Small intestine (tissue), 7 donors: Measurements from ENCODE around the gene ARHGAP24. TPM values are rescaled to one million over a fixed set of nuclear protein-coding genes. Genes with fewer than 3 reads are reported as not detected.
A peak's percentile ranks its signal among the peaks of the same experiment; 100 is the strongest.
"Not testable (repeated sequence)": the region's sequence is repeated elsewhere in the genome, so short reads cannot be mapped to it uniquely, and the experiment has no call there.

Experiments
- DNase-seq, 2 donors: peaks; one replicate each; pipeline versions ENCODE4 v3.0.0 to v3.0.0-alpha.2; 2013
- FAIRE-seq: peaks from 2 replicates; lab custom pipeline; 2012; peaks lifted over from hg19 to GRCh38; lab: Jason Lieb, UNC
- H3K27ac ChIP-seq, 3 donors: one replicate each; pipeline ENCODE4 v1.5.1; 2013; ENCODE audit warnings: low read length in 2 of 3, mild to moderate bottlenecking in 2 of 3, control low read depth in 1 of 3, inconsistent platforms in 1 of 3, low read depth in 1 of 3, moderate library complexity in 1 of 3
- H3K27me3 ChIP-seq, 3 donors: one replicate each; pipeline ENCODE4 v1.6.1; 2013; ENCODE audit warnings: low read length in 3 of 3, inconsistent platforms in 1 of 3; ENCODE audit not compliant: control insufficient read depth in 3 of 3, insufficient read depth in 3 of 3
- H3K36me3 ChIP-seq, 3 donors: one replicate each; pipeline ENCODE4 v1.6.1; 2013; ENCODE audit warnings: low read length in 3 of 3, inconsistent platforms in 1 of 3, low read depth in 1 of 3, mild to moderate bottlenecking in 1 of 3, moderate library complexity in 1 of 3; ENCODE audit not compliant: control insufficient read depth in 3 of 3, insufficient read depth in 2 of 3
- H3K4me1 ChIP-seq, 3 donors: one replicate each; pipeline ENCODE4 v1.6.1; 2013; ENCODE audit warnings: low read length in 2 of 3, inconsistent platforms in 1 of 3, low read depth in 1 of 3, mild to moderate bottlenecking in 1 of 3, moderate library complexity in 1 of 3; ENCODE audit not compliant: control insufficient read depth in 3 of 3, insufficient read depth in 2 of 3
- H3K4me3 ChIP-seq, 3 donors: one replicate each; pipeline ENCODE4 v1.5.1; 2013; ENCODE audit warnings: low read length in 3 of 3, control low read depth in 1 of 3, inconsistent platforms in 1 of 3, low read depth in 1 of 3, mild to moderate bottlenecking in 1 of 3, moderate library complexity in 1 of 3
- H3K9me3 ChIP-seq, 2 donors: one replicate each; pipeline ENCODE4 v1.6.1; 2013; ENCODE audit warnings: low read depth in 1 of 2, low read length in 1 of 2; ENCODE audit not compliant: control insufficient read depth in 2 of 2, insufficient read depth in 1 of 2
- WGBS, 3 donors: extraction: QIAGEN DNeasy Blood & Tissue Kit; methylation state at CpG; one replicate each; pipeline ENCODE4 v1.1.7; 2013; 5-methylcytosine and 5-hydroxymethylcytosine counted together
- polyA plus RNA-seq, 4 donors: library from polyadenylated mRNA; stranded (reverse) in 3 of 4; unstranded in 1 of 4; fragments of 200-250 nt in 3 of 4; fragments of 120-200 nt in 1 of 4; gene quantifications; one replicate each; pipeline versions ENCODE4 v1.2.1 to v1.2.3, GENCODE V29; 2013
- donor health status: healthy with polysubstance abuse.
- donor health status: control.
- donor health status: control.
- donor health status: Bipolar disorder and iron deficiency.
- donor health status: healthy.

The ARHGAP24 gene
- polyA plus RNA-seq, 4 donors = 1.1 to 4.0 (median 3.8) TPM

DNA sequence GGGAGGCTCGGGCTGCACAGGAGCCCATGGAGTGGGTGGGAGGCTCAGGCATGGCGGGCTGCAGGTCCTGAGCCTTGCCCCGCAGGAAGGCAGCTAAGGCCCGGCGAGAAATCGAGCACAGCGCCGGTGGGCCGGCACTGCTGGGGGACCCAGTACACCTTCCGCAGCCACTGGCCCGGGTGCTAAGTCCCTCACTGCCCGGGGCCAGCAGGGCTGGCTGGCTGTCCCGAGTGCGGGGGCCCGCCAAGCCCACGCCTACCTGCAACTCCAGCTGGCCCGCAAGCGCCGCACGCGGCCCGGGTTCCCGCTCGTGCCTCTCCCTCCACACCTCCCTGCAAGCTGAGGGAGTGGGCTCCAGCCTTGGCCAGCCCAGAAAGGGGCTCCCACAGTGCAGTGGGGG is 546.7 kb downstream of the ARHGAP24 start:
- not testable (repeated sequence) for H3K4me1 ChIP-seq, FAIRE-seq, H3K27ac ChIP-seq, H3K27me3 ChIP-seq, H3K4me3 ChIP-seq, DNase-seq, H3K9me3 ChIP-seq, H3K36me3 ChIP-seq
- WGBS, 3 donors = 95 to 99% (median 96%) methylated on average over 6 to 24 of the region's 24 CpGs

DNA sequence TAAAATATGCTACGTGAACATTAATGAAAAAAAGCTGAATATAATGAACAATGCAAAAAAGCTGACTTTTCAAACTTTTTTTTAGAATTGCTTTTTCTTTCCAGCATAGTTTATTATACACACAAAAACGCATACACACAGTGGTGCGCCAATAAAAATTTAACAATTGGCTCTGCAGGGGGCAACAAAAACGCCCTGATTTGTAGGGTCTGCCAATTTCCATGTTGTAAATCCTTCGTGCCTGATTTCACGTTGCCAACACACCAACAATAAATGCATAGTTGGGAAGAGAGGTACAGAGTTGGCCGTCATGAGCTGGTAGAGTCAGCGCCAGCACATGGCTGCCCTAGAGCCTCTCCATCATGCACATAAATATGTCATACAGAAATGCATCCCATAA is 551.8 kb downstream of the ARHGAP24 start:
- no peak overlapping the region for H3K27ac ChIP-seq
- no peak for FAIRE-seq
- H3K9me3 ChIP-seq = no peaks in the 10 kb centered on the region
- no peak for DNase-seq
- 87 to 89% (median 88%) methylated on average over 8 of the region's 8 CpGs for WGBS, 3 donors
- no peak overlapping the region for H3K4me3 ChIP-seq
- no peaks in the 10 kb centered on the region for H3K36me3 ChIP-seq
- no peaks in the 10 kb centered on the region for H3K4me1 ChIP-seq
- no peaks in the 10 kb centered on the region for H3K27me3 ChIP-seq

DNA sequence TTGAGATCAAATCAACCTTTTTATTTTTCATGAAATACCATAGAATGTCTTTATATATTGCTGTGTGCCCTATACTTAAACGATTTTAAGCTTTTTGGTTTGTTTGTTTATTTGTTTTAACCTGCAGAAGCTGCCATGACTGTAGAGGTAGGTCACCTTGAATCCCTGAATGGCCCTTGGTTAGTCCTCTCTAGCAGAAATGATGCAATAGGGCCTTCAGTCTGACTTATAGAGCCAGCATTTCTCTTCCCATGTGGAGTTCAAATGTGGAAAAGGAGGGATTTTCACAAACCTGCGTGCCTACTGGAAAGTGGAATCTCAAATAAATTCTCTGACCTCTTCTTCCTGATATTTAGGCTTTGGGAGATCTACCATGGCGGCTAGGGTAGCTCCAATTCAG is 557.0 kb downstream of the ARHGAP24 start:
- Histone ChIP-seq H3K36me3 (no peaks in the 10 kb centered on the region), H3K4me3 (no peak overlapping the region), H3K27ac (no peak overlapping the region), H3K4me1 (peaks cover 0 to 2% (median 0%) of the 10 kb centered on the region in 3 donors), H3K27me3 (no peaks in the 10 kb centered on the region), H3K9me3 (no peaks in the 10 kb centered on the region)
- WGBS, 3 donors = 70 to 86% (median 77%) methylated on average over 3 of the region's 3 CpGs
- DNase-seq = no peak
- no peak for FAIRE-seq

DNA sequence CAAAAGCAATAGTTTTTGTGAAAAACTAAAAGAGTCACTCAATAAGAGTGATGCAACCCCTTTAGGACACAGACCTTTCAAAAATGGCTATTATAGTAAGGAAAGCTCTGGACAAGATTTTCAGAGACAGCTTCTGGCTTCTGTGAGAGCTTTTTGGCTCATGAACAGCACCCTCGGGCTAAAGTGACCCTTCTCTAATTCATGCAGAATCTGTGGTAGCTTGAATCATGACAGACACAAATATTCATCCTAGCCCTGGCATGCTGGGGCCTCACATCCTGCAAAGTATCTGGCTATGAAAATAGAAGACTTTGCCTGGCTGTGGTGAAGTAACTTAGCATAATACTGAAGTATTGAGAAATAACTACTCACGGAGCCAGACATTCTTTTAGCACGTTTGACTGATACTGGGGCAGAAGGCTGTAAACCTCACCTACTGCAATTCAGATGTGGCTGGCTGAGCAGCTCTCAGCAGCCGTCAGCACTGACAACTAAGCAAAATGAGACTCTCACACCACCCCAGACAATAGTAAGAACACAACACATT is 557.6 kb downstream of the ARHGAP24 start:
- Histone ChIP-seq H3K4me1 (peaks cover 0 to 2% (median 0%) of the 10 kb centered on the region in 3 donors), H3K36me3 (no peaks in the 10 kb centered on the region), H3K27ac (peak overlapping the region in 2 of 3 donors; percentile 7 to 36), H3K4me3 (no peak overlapping the region), H3K27me3 (no peaks in the 10 kb centered on the region), H3K9me3 (no peaks in the 10 kb centered on the region)
- DNase-seq (peak in 1 of 2 donors; percentile 33), FAIRE-seq (no peak)
- 34 to 55% (median 47%) methylated on average over 4 of the region's 4 CpGs for WGBS, 3 donors

DNA sequence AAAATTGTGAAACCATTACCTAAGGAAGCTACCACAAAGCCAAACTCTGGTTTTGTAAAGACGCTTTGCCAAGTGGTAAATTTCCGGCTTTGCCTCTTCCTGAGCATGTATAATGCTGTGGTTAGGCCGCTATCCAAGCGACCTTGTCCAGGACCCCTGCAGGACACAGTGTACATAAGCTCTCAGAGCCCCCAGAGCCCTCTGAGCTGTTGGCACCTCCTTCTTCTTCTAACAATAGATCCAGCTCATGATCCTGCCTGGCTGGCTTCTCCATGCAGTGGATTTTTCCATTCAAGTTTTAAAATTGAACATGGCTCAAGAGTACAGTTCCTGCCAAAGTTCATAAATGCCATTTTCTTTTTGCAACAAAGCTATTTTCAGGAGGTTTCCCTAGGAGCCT is 558.2 kb downstream of the ARHGAP24 start:
- Histone ChIP-seq H3K9me3 (no peaks in the 10 kb centered on the region), H3K36me3 (no peaks in the 10 kb centered on the region), H3K27ac (peak overlapping the region in 1 of 3 donors; percentile 7), H3K4me1 (peaks cover 0 to 2% (median 0%) of the 10 kb centered on the region in 3 donors), H3K4me3 (no peak overlapping the region), H3K27me3 (no peaks in the 10 kb centered on the region)
- FAIRE-seq = no peak
- WGBS, 3 donors = 46 to 83% (median 62%) methylated on average over 4 of the region's 4 CpGs
- peak in 1 of 2 donors; percentile 7 for DNase-seq

DNA sequence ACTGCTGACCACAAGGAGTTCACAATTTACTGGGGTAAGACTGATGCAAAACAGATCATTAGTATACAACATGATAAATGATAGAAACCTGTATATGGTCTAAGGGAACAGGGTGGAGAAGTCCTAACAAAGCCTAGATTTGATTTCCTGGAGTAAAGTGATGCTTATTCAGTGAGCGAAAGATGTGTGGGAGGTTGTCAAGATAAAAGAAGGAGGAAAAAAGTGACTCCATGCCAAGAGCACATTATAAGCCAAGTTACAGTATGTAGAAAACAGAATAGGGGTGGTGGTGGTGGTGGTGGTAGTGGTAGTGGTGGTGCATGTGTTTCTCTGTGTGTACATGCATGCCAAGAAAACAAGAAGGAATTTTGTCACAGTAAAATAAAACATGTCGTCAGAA is 559.7 kb downstream of the ARHGAP24 start:
- Histone ChIP-seq H3K4me1 (peaks cover 0 to 2% (median 0%) of the 10 kb centered on the region in 3 donors), H3K36me3 (no peaks in the 10 kb centered on the region), H3K9me3 (no peaks in the 10 kb centered on the region), H3K27me3 (no peaks in the 10 kb centered on the region), H3K27ac (no peak overlapping the region), H3K4me3 (no peak overlapping the region)
- no peak for FAIRE-seq
- WGBS, 3 donors = 87 to 93% (median 87%) methylated on average over 2 of the region's 2 CpGs
- no peak for DNase-seq

DNA sequence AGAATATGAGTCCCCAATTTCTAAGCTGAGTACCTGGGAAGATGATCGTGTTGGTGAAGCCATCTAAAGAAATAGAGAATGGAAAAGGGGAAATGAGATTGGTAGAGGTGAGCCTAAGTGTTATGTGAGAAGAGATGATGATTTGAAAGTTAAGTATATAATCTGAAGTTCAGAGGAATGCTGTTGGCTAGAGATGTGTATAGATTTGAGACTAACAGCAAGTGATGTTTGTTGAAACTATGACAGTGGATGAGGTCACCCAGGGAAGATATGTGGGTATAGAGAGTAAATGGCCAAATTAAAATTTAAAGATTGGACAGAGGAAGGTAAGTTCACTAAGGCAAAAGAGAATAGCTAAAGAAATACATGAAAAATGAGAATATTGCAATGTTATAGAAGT is 560.7 kb downstream of the ARHGAP24 start:
- no peak overlapping the region for H3K27ac ChIP-seq
- WGBS, 3 donors = 82 to 97% (median 89%) methylated on average over 1 of the region's 1 CpG
- H3K27me3 ChIP-seq = no peaks in the 10 kb centered on the region
- no peaks in the 10 kb centered on the region for H3K9me3 ChIP-seq
- H3K4me3 ChIP-seq = no peak overlapping the region
- peaks cover 0 to 2% (median 0%) of the 10 kb centered on the region in 3 donors for H3K4me1 ChIP-seq
- no peak for DNase-seq
- FAIRE-seq = no peak
- H3K36me3 ChIP-seq = no peaks in the 10 kb centered on the region

DNA sequence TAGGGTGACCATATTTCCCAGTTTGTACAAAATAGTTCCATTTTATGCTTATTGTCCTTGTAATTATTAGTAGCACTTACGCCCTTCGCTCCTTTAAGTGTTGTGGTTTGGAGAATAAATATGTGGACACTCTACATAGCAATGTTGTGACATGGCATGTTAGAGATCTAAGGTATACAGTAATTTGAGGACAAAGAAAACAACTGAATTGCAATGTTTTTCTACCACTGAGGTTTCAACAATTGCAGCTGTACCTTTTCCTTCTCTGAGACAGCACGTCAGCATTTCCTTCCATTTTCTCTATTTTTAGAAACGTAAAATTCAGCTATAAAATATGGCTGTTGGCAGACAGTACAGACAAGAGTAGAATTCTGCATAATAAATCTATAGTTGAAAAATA is 561.8 kb downstream of the ARHGAP24 start:
- Histone ChIP-seq H3K4me1 (peaks cover 0 to 2% (median 0%) of the 10 kb centered on the region in 3 donors), H3K27me3 (no peaks in the 10 kb centered on the region), H3K9me3 (no peaks in the 10 kb centered on the region), H3K27ac (no peak overlapping the region), H3K36me3 (no peaks in the 10 kb centered on the region), H3K4me3 (no peak overlapping the region)
- FAIRE-seq (no peak), DNase-seq (no peak)
- WGBS, 3 donors = 73 to 87% (median 77%) methylated on average over 4 of the region's 4 CpGs

DNA sequence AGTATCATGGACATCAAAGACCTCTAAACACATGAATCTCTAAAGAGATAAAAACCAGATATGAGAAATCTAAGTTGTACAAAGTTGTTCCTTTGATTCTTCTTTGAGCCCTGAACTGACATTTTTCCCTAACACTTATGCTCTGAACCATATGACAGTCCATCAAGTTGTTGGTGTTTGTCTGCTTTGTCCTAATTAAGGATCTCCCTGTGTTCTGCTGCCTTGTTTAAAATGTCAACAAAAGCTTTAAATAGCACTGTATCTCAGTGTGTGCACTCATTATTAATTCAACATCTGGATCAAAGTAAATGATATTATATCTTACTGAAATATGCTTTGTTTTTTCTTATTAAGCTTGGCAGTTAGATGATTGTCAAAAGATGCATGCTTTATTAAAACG is 563.1 kb downstream of the ARHGAP24 start:
- Histone ChIP-seq H3K4me3 (no peak overlapping the region), H3K9me3 (no peaks in the 10 kb centered on the region), H3K4me1 (peaks cover 0 to 2% (median 0%) of the 10 kb centered on the region in 3 donors), H3K27ac (no peak overlapping the region), H3K27me3 (no peaks in the 10 kb centered on the region), H3K36me3 (no peaks in the 10 kb centered on the region)
- WGBS, 3 donors = 74 to 93% (median 81%) methylated on average over 1 of the region's 1 CpG
- FAIRE-seq = no peak
- DNase-seq = no peak
